ENCODE measurements around the gene FAM161A. TPM values are rescaled to one million over a fixed set of nuclear protein-coding genes. Genes with fewer than 3 reads are reported as not detected.
"Not testable (repeated sequence)": the region's sequence is repeated elsewhere in the genome, so short reads cannot be mapped to it uniquely, and the experiment has no call there.

FAM161A gene
- polyA plus RNA-seq, 6 donors from 2014 or later = 0.95 to 1.9 (median 1.7) TPM

- Mint-ChIP-seq H3K36me3 (peaks cover 17 to 29% of the 10 kb centered on the region in 2 donors), H3K9me3 (peaks cover 0 to 10% (median 4%) of the 10 kb centered on the region in 7 donors), H3K27ac (peak overlapping the region in 2 of 6 donors; percentile 26 to 76)
- not testable (repeated sequence) for ATAC-seq (ENCODE audit: low read depth in 2 of 2); H3K4me1 Mint-ChIP-seq; DNase-seq; H3K27me3 Mint-ChIP-seq; H3K4me3 Mint-ChIP-seq
Observed at GRCh38 chr2:61866482-61867089, 12.7 kb upstream of the FAM161A start.

GRCh38 chr2:61862085-61862484 is 8.2 kb upstream of the FAM161A start:
- Mint-ChIP-seq H3K27me3 (no peaks in the 10 kb centered on the region), H3K4me3 (peak overlapping the region in 1 of 8 donors; percentile 72), H3K27ac (peak overlapping the region in 1 of 6 donors; percentile 42), H3K4me1 (peaks cover 0 to 1% (median 0%) of the 10 kb centered on the region in 3 donors), H3K9me3 (peaks cover 2 to 19% (median 7%) of the 10 kb centered on the region in 7 donors), H3K36me3 (peaks cover 5 to 15% of the 10 kb centered on the region in 2 donors)
- DNase-seq (no peak), ATAC-seq (ENCODE audit: low read depth in 2 of 2) (no peak)

GRCh38 chr2:61857224-61857623 is 3.4 kb upstream of the FAM161A start:
- H3K27me3 Mint-ChIP-seq = no peaks in the 10 kb centered on the region
- peaks cover 9 to 20% (median 14%) of the 10 kb centered on the region in 3 donors for H3K4me1 Mint-ChIP-seq
- ATAC-seq (ENCODE audit: low read depth in 2 of 2) (no peak), DNase-seq (no peak)
- peak overlapping the region in 1 of 8 donors; percentile 42 for H3K4me3 Mint-ChIP-seq
- peaks cover 2 to 13% (median 6%) of the 10 kb centered on the region in 7 donors for H3K9me3 Mint-ChIP-seq
- no peak overlapping the region for H3K27ac Mint-ChIP-seq
- peaks cover 4 to 5% of the 10 kb centered on the region in 2 donors for H3K36me3 Mint-ChIP-seq

- H3K4me1 Mint-ChIP-seq = peaks cover 12 to 20% (median 14%) of the 10 kb centered on the region in 3 donors
- no peaks in the 10 kb centered on the region for H3K36me3 Mint-ChIP-seq
- ATAC-seq (ENCODE audit: low read depth in 2 of 2) (no peak), DNase-seq (no peak)
- no peaks in the 10 kb centered on the region for H3K27me3 Mint-ChIP-seq
- no peaks in the 10 kb centered on the region for H3K9me3 Mint-ChIP-seq
- peak overlapping the region; percentile 94 to 100 (median 98) for H3K4me3 Mint-ChIP-seq
- peak overlapping the region in 3 of 6 donors; percentile 64 to 88 (median 85) for H3K27ac Mint-ChIP-seq
Observed at GRCh38 chr2:61855318-61855613, 1.4 kb upstream of the FAM161A start.

GRCh38 chr2:61854564-61855317 is 881 bp upstream of the FAM161A start:
- H3K27me3 Mint-ChIP-seq = no peaks in the 10 kb centered on the region
- ATAC-seq (ENCODE audit: low read depth in 2 of 2) (peak; percentile 89), DNase-seq (peak; percentile 92)
- H3K9me3 Mint-ChIP-seq = no peaks in the 10 kb centered on the region
- H3K4me3 Mint-ChIP-seq = peak overlapping the region; percentile 94 to 100 (median 98)
- peaks cover 12 to 20% (median 14%) of the 10 kb centered on the region in 3 donors for H3K4me1 Mint-ChIP-seq
- no peaks in the 10 kb centered on the region for H3K36me3 Mint-ChIP-seq
- H3K27ac Mint-ChIP-seq = peak overlapping the region; percentile 74 to 98 (median 90)

- DNase-seq = no peak
Observed at GRCh38 chr2:61853086-61853846, 594 bp downstream of the FAM161A start.

GRCh38 chr2:61851270-61851669 is 2.6 kb downstream of the FAM161A start:
- DNase-seq; H3K27ac Mint-ChIP-seq; H3K9me3 Mint-ChIP-seq; H3K27me3 Mint-ChIP-seq; ATAC-seq (ENCODE audit: low read depth in 2 of 2); H3K36me3 Mint-ChIP-seq: not testable (repeated sequence)
- peak overlapping the region in 1 of 8 donors; percentile 97 for H3K4me3 Mint-ChIP-seq
- peaks cover 12 to 17% (median 14%) of the 10 kb centered on the region in 3 donors for H3K4me1 Mint-ChIP-seq

More at GRCh38 chr2:61853086-61853846, 594 bp downstream of the FAM161A start:
- no peaks in the 10 kb centered on the region for H3K36me3 Mint-ChIP-seq
- peak; percentile 15 to 28 for ATAC-seq (ENCODE audit: low read depth in 2 of 2)
- no peaks in the 10 kb centered on the region for H3K9me3 Mint-ChIP-seq
- H3K27me3 Mint-ChIP-seq = no peaks in the 10 kb centered on the region
- H3K27ac Mint-ChIP-seq = peak overlapping the region in 4 of 6 donors; percentile 88 to 98 (median 92)
- H3K4me1 Mint-ChIP-seq = peaks cover 12 to 20% (median 14%) of the 10 kb centered on the region in 3 donors
- H3K4me3 Mint-ChIP-seq = peak overlapping the region; percentile 94 to 100 (median 98)

- no peak overlapping the region for H3K4me3 Mint-ChIP-seq
- peak overlapping the region in 1 of 6 donors; percentile 52 for H3K27ac Mint-ChIP-seq
- peaks cover 0 to 5% of the 10 kb centered on the region in 2 donors for H3K36me3 Mint-ChIP-seq
- H3K27me3 Mint-ChIP-seq = no peaks in the 10 kb centered on the region
- no peak for ATAC-seq (ENCODE audit: low read depth in 2 of 2)
- no peaks in the 10 kb centered on the region for H3K4me1 Mint-ChIP-seq
- no peak for DNase-seq
- no peaks in the 10 kb centered on the region for H3K9me3 Mint-ChIP-seq
Observed at GRCh38 chr2:61845320-61845719, 8.5 kb downstream of the FAM161A start.

GRCh38 chr2:61841286-61841685 is 12.6 kb downstream of the FAM161A start:
- Mint-ChIP-seq H3K4me3 (no peak overlapping the region), H3K9me3 (no peaks in the 10 kb centered on the region), H3K36me3 (peaks cover 0 to 5% of the 10 kb centered on the region in 2 donors), H3K4me1 (no peaks in the 10 kb centered on the region), H3K27ac (peak overlapping the region in 1 of 6 donors; percentile 44), H3K27me3 (no peaks in the 10 kb centered on the region)
- ATAC-seq (ENCODE audit: low read depth in 2 of 2) = no peak
- DNase-seq = no peak

- no peaks in the 10 kb centered on the region for H3K4me1 Mint-ChIP-seq
- H3K27me3 Mint-ChIP-seq = no peaks in the 10 kb centered on the region
- no peak overlapping the region for H3K27ac Mint-ChIP-seq
- H3K9me3 Mint-ChIP-seq = peaks cover 0 to 3% (median 0%) of the 10 kb centered on the region in 7 donors
- H3K4me3 Mint-ChIP-seq = no peak overlapping the region
- DNase-seq (no peak), ATAC-seq (ENCODE audit: low read depth in 2 of 2) (no peak)
- H3K36me3 Mint-ChIP-seq = no peaks in the 10 kb centered on the region
Observed at GRCh38 chr2:61834893-61835292, 19.0 kb downstream of the FAM161A start.

- ATAC-seq (ENCODE audit: low read depth in 2 of 2) (no peak), DNase-seq (no peak)
- H3K36me3 Mint-ChIP-seq = no peaks in the 10 kb centered on the region
- no peaks in the 10 kb centered on the region for H3K4me1 Mint-ChIP-seq
- peaks cover 0 to 3% (median 0%) of the 10 kb centered on the region in 7 donors for H3K9me3 Mint-ChIP-seq
- peak overlapping the region in 1 of 8 donors; percentile 5 for H3K4me3 Mint-ChIP-seq
- H3K27me3 Mint-ChIP-seq = no peaks in the 10 kb centered on the region
- no peak overlapping the region for H3K27ac Mint-ChIP-seq
Observed at GRCh38 chr2:61833971-61834370, 19.9 kb downstream of the FAM161A start.

- ATAC-seq (ENCODE audit: low read depth in 2 of 2) (no peak), DNase-seq (no peak)
- no peaks in the 10 kb centered on the region for H3K36me3 Mint-ChIP-seq
- H3K27ac Mint-ChIP-seq = no peak overlapping the region
- no peak overlapping the region for H3K4me3 Mint-ChIP-seq
- no peaks in the 10 kb centered on the region for H3K27me3 Mint-ChIP-seq
- H3K9me3 Mint-ChIP-seq = peaks cover 0 to 3% (median 0%) of the 10 kb centered on the region in 7 donors
- H3K4me1 Mint-ChIP-seq = no peaks in the 10 kb centered on the region
Observed at GRCh38 chr2:61832183-61832841, 21.5 kb downstream of the FAM161A start.

- no peak for DNase-seq
- Mint-ChIP-seq H3K4me3 (no peak overlapping the region), H3K36me3 (no peaks in the 10 kb centered on the region), H3K9me3 (no peaks in the 10 kb centered on the region), H3K4me1 (no peaks in the 10 kb centered on the region), H3K27ac (no peak overlapping the region), H3K27me3 (no peaks in the 10 kb centered on the region)
- no peak for ATAC-seq (ENCODE audit: low read depth in 2 of 2)
Observed at GRCh38 chr2:61822255-61822654, 31.6 kb downstream of the FAM161A start.

All from naive B cell (primary cell).